HG03442 (cell line): Measurements from ENCODE around the gene ASB10.

Experiments
- ATAC-seq: cut with Tn5 transposase; IDR thresholded peaks from one replicate; pipeline ENCODE4 v1.9.1; 2021; ENCODE audit warnings: mild to moderate bottlenecking, moderate library complexity; ENCODE audit not compliant: unreplicated experiment

Gene ASB10

GRCh38 chr7:151137791-151138152 lies 49.3 kb downstream of the ASB10 start:
- no peak for ATAC-seq

- ATAC-seq = no peak
Measured at GRCh38 chr7:151137076-151137675, 49.9 kb downstream of the ASB10 start.

- ATAC-seq = no peak
Measured at GRCh38 chr7:151135866-151136843, 50.9 kb downstream of the ASB10 start.

- no peak for ATAC-seq
Measured at GRCh38 chr7:151135525-151135845, 51.6 kb downstream of the ASB10 start.

GRCh38 chr7:151134743-151135524 lies 52.1 kb downstream of the ASB10 start:
- no peak for ATAC-seq

- no peak for ATAC-seq
Measured at GRCh38 chr7:151133986-151134742, 52.9 kb downstream of the ASB10 start.

GRCh38 chr7:151133266-151133985 lies 53.6 kb downstream of the ASB10 start:
- no peak for ATAC-seq

GRCh38 chr7:151132461-151133205 lies 54.4 kb downstream of the ASB10 start:
- ATAC-seq = no peak

- no peak for ATAC-seq
Measured at GRCh38 chr7:151131592-151132293, 55.3 kb downstream of the ASB10 start.

GRCh38 chr7:151131224-151131591 lies 55.8 kb downstream of the ASB10 start:
- ATAC-seq = no peak

GRCh38 chr7:151130741-151131157 lies 56.3 kb downstream of the ASB10 start:
- no peak for ATAC-seq

- ATAC-seq = no peak
Measured at GRCh38 chr7:151129960-151130591, 57.0 kb downstream of the ASB10 start.

- ATAC-seq = no peak
Measured at GRCh38 chr7:151129117-151129959, 57.7 kb downstream of the ASB10 start.

- ATAC-seq = no peak
Measured at GRCh38 chr7:151128716-151129115, 58.3 kb downstream of the ASB10 start.

GRCh38 chr7:151128144-151128543 lies 58.9 kb downstream of the ASB10 start:
- ATAC-seq = no peak

- no peak for ATAC-seq
Measured at GRCh38 chr7:151126491-151127137, 60.4 kb downstream of the ASB10 start.

GRCh38 chr7:151125846-151126481 lies 61.1 kb downstream of the ASB10 start:
- ATAC-seq = no peak
